MM.1S (cell line): Measurements from ENCODE around the gene CAMSAP1.

Experiments used
- CTCF ChIP-seq: fragments of 300-600 bp; sonication (generic); IDR thresholded peaks from 2 replicates; pipeline ENCODE4 v1.5.1; 2016; ENCODE audit warnings: antibody characterized with exemption, low read length, mixed read lengths
- EZH2 ChIP-seq: fragments of 300-600 bp; sonication (generic); optimal IDR thresholded peaks from 2 replicates; pipeline ENCODE3; 2017; ENCODE audit warnings: low read depth, mild to moderate bottlenecking, antibody characterized with exemption, low read length, mixed read lengths
- EZH2phosphoT487 ChIP-seq: fragments of 300-600 bp; sonication (generic); IDR thresholded peaks from 2 replicates; pipeline ENCODE4 v1.6.1; 2018; ENCODE audit warnings: antibody characterized with exemption, low read length

GRCh38 chr9:135858491-135859185, 48.7 kb downstream of the CAMSAP1 start:
- TF ChIP-seq EZH2, result no peak
- TF ChIP-seq CTCF, result no peak
- TF ChIP-seq EZH2phosphoT487, result no peak
